Transverse colon (tissue), 4 donors: Measurements from ENCODE around the gene CYTH4.

Source experiments
- EP300 ChIP-seq: sonication (generic); formaldehyde crosslinking; IDR thresholded peaks from one replicate; pipeline ENCODE4 v1.6.1; 2017; ENCODE audit warnings: antibody characterized with exemption, low read depth
- POLR2A ChIP-seq: fragments of 450-650 bp; IDR thresholded peaks from one replicate; pipeline ENCODE4 v1.6.1; 2016; ENCODE audit warnings: antibody characterized with exemption, mild to moderate bottlenecking, moderate library complexity
- POLR2AphosphoS5 ChIP-seq, 3 donors: sonication (generic); formaldehyde crosslinking; IDR thresholded peaks; one replicate each; pipeline ENCODE4 v1.6.1; 2016; ENCODE audit warnings: antibody characterized with exemption in 3 of 3
- TF ChIP-seq, protein P1 (sequence below), 5 experiments: fragments of 200-600 bp in 3 of 5; fragments of 450-650 bp in 2 of 5; sonication (generic) in 3 of 5; IDR thresholded peaks; 1 replicate in 2 of 5; 2 replicates in 3 of 5; pipeline ENCODE4 v1.5.1; 2016 to 2017; ENCODE audit warnings: antibody characterized with exemption in 5 of 5, inconsistent platforms in 3 of 5, mild to moderate bottlenecking in 2 of 5, moderate library complexity in 1 of 5

DNA sequence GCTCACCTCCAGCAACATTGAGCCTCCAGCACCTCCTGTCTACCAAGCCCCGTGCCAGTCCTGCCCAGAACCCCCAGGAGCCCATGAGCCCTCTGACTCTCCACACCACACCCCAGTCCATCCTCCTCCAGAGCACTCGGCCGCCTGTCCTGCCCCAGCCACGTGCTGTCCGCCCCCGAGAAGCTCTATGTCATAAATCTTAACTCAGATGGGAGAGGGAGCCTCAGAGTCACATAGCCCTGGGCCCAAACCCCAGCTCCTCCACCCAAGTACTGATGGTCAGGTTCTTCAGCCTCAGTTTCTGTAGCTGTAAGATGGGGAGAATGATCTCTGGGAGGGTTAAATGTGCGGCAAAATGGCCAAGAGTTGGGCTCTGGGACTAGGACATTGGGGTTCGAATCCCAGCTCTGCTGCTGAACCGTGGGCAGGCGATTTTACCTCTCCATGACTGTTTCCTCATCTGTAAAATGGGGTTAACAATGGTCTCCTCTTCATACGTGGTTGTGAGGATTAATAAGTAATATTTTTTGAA, 27.8 kb downstream of the CYTH4 start:
- TF ChIP-seq POLR2A (no peak), POLR2AphosphoS5 (IDR thresholded peaks at IDR 0.05) (no peak), EP300 (no peak)
- TF ChIP-seq, protein P1, sequence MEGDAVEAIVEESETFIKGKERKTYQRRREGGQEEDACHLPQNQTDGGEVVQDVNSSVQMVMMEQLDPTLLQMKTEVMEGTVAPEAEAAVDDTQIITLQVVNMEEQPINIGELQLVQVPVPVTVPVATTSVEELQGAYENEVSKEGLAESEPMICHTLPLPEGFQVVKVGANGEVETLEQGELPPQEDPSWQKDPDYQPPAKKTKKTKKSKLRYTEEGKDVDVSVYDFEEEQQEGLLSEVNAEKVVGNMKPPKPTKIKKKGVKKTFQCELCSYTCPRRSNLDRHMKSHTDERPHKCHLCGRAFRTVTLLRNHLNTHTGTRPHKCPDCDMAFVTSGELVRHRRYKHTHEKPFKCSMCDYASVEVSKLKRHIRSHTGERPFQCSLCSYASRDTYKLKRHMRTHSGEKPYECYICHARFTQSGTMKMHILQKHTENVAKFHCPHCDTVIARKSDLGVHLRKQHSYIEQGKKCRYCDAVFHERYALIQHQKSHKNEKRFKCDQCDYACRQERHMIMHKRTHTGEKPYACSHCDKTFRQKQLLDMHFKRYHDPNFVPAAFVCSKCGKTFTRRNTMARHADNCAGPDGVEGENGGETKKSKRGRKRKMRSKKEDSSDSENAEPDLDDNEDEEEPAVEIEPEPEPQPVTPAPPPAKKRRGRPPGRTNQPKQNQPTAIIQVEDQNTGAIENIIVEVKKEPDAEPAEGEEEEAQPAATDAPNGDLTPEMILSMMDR (IDR thresholded peaks at IDR 0.05) = no peak
